Loucy (cell line): ENCODE data around the gene FGB.

ENCODE experiments used
- EZH2phosphoT487 ChIP-seq: fragments of 200-600 bp; IDR thresholded peaks from 2 replicates; pipeline ENCODE4 v1.6.1; 2018; ENCODE audit warnings: antibody characterized with exemption, mild to moderate bottlenecking, moderate library complexity, borderline replicate concordance
- TF ChIP-seq, protein P1 (sequence below): fragments of 200-600 bp; sonication (generic); conservative IDR thresholded peaks from 2 replicates; pipeline ENCODE4 v1.5.1; 2014; ENCODE audit warnings: mild to moderate bottlenecking, antibody characterized with exemption, low read length

DNA sequence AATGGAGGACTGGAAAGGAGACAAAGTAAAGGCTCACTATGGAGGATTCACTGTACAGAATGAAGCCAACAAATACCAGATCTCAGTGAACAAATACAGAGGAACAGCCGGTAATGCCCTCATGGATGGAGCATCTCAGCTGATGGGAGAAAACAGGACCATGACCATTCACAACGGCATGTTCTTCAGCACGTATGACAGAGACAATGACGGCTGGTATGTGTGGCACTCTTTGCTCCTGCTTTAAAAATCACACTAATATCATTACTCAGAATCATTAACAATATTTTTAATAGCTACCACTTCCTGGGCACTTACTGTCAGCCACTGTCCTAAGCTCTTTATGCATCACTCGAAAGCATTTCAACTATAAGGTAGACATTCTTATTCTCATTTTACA is 6.8 kb downstream of the FGB start:
- TF ChIP-seq, protein P1, sequence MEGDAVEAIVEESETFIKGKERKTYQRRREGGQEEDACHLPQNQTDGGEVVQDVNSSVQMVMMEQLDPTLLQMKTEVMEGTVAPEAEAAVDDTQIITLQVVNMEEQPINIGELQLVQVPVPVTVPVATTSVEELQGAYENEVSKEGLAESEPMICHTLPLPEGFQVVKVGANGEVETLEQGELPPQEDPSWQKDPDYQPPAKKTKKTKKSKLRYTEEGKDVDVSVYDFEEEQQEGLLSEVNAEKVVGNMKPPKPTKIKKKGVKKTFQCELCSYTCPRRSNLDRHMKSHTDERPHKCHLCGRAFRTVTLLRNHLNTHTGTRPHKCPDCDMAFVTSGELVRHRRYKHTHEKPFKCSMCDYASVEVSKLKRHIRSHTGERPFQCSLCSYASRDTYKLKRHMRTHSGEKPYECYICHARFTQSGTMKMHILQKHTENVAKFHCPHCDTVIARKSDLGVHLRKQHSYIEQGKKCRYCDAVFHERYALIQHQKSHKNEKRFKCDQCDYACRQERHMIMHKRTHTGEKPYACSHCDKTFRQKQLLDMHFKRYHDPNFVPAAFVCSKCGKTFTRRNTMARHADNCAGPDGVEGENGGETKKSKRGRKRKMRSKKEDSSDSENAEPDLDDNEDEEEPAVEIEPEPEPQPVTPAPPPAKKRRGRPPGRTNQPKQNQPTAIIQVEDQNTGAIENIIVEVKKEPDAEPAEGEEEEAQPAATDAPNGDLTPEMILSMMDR, result no peak
- no peak for TF ChIP-seq EZH2phosphoT487
